Liver (tissue), 9 donors: ENCODE measurements around the gene AMZ1. TPM values are rescaled to one million over a fixed set of nuclear protein-coding genes. Genes with fewer than 3 reads are reported as not detected.

Experiments used
- DNase-seq: peaks from one replicate; pipeline ENCODE4 v3.0.0-alpha.2; 2017; ENCODE audit warnings: low spot score
- H3K27ac ChIP-seq, 2 donors: one replicate each; pipeline ENCODE4 v1.7.0; 2013; ENCODE audit warnings: inconsistent platforms in 2 of 2, low read length in 2 of 2, control low read depth in 1 of 2, low read depth in 1 of 2, mild to moderate bottlenecking in 1 of 2
- H3K27me3 ChIP-seq, 4 donors: one replicate each; pipeline versions ENCODE4 v1.6.1 to v1.7.0; 2013; ENCODE audit warnings: low read length in 3 of 4, inconsistent platforms in 1 of 4, mild to moderate bottlenecking in 1 of 4, moderate library complexity in 1 of 4; ENCODE audit not compliant: control insufficient read depth in 4 of 4, insufficient read depth in 4 of 4
- H3K36me3 ChIP-seq, 4 donors: one replicate each; pipeline versions ENCODE4 v1.6.1 to v1.7.0; 2013; ENCODE audit warnings: low read length in 3 of 4, mild to moderate bottlenecking in 3 of 4, low read depth in 1 of 4, moderate library complexity in 1 of 4; ENCODE audit not compliant: control insufficient read depth in 4 of 4, insufficient read depth in 3 of 4
- H3K4me1 ChIP-seq, 4 donors: one replicate each; pipeline versions ENCODE4 v1.6.1 to v1.7.0; 2013; ENCODE audit warnings: low read length in 3 of 4, mild to moderate bottlenecking in 3 of 4, moderate library complexity in 1 of 4; ENCODE audit not compliant: control insufficient read depth in 4 of 4, insufficient read depth in 4 of 4
- H3K4me3 ChIP-seq, 3 donors: one replicate each; pipeline versions ENCODE4 v1.6.1 to v1.7.0; 2013; ENCODE audit warnings: low read length in 3 of 3, control low read depth in 1 of 3, low read depth in 1 of 3, mild to moderate bottlenecking in 1 of 3
- H3K9ac ChIP-seq, 2 donors: one replicate each; pipeline ENCODE4 v1.7.0; 2013; ENCODE audit warnings: low read length in 2 of 2, mild to moderate bottlenecking in 2 of 2, moderate library complexity in 2 of 2, control low read depth in 1 of 2, low read depth in 1 of 2
- H3K9me3 ChIP-seq, 4 donors: one replicate each; pipeline versions ENCODE4 v1.6.1 to v1.7.0; 2013; ENCODE audit warnings: low read length in 3 of 4; ENCODE audit not compliant: control insufficient read depth in 4 of 4
- EGR1 ChIP-seq, 2 donors: IDR thresholded peaks; 2 replicates each; pipeline ENCODE4 v1.6.1; 2016 to 2018; ENCODE audit warnings: antibody characterized with exemption in 2 of 2, low read depth in 2 of 2
- FOXA1 ChIP-seq: IDR thresholded peaks from 2 replicates; pipeline ENCODE4 v1.6.1; 2016; ENCODE audit warnings: antibody characterized with exemption
- GABPA ChIP-seq, 2 donors: IDR thresholded peaks in 1 of 2; conservative IDR thresholded peaks in 1 of 2; 2 replicates each; pipeline ENCODE4 v1.6.1; 2016; ENCODE audit warnings: antibody characterized with exemption in 2 of 2, mild to moderate bottlenecking in 1 of 2, moderate library complexity in 1 of 2
- HNF4A ChIP-seq, 2 donors: conservative IDR thresholded peaks; 2 replicates each; pipeline ENCODE4 v1.6.1; 2016; ENCODE audit warnings: antibody characterized with exemption in 2 of 2, mild to moderate bottlenecking in 2 of 2
- HNF4G ChIP-seq: IDR thresholded peaks from 2 replicates; pipeline ENCODE4 v1.6.1; 2016; ENCODE audit warnings: antibody characterized with exemption
- JUND ChIP-seq, 2 donors: IDR thresholded peaks; 2 replicates each; pipeline ENCODE4 v1.6.1; 2016; ENCODE audit warnings: antibody characterized with exemption in 2 of 2
- NR2F2 ChIP-seq: IDR thresholded peaks from 2 replicates; pipeline ENCODE4 v1.6.1; 2016; ENCODE audit warnings: antibody characterized with exemption
- RAD21 ChIP-seq, 2 donors: IDR thresholded peaks; 2 replicates each; pipeline ENCODE4 v1.6.1; 2016; ENCODE audit warnings: antibody characterized with exemption in 2 of 2, mild to moderate bottlenecking in 2 of 2
- RXRA ChIP-seq, 2 donors: IDR thresholded peaks; 2 replicates each; pipeline ENCODE4 v1.6.1; 2017 to 2018; ENCODE audit warnings: antibody characterized with exemption in 2 of 2, mild to moderate bottlenecking in 1 of 2
- SP1 ChIP-seq: IDR thresholded peaks from 2 replicates; pipeline ENCODE4 v1.6.1; 2018; ENCODE audit warnings: antibody characterized with exemption, mild to moderate bottlenecking
- TAF1 ChIP-seq: conservative IDR thresholded peaks from 2 replicates; pipeline ENCODE4 v1.6.1; 2016; ENCODE audit warnings: antibody characterized with exemption, mild to moderate bottlenecking
- YY1 ChIP-seq: IDR thresholded peaks from 2 replicates; pipeline ENCODE4 v1.6.1; 2016; ENCODE audit warnings: antibody characterized with exemption, mild to moderate bottlenecking
- WGBS: extraction: QIAGEN DNeasy Blood & Tissue Kit; methylation state at CpG from one replicate; pipeline ENCODE4 v1.1.7; 2013; 5-methylcytosine and 5-hydroxymethylcytosine counted together
- polyA plus RNA-seq, 2 donors: library from polyadenylated mRNA; stranded (reverse) in 1 of 2; unstranded in 1 of 2; fragments of 200-250 nt in 1 of 2; fragments of >200 nt in 1 of 2; fragmentation: Nextera tagmentation in 1 of 2; extraction: Ambion mirVana in 1 of 2; gene quantifications; one replicate each; pipeline versions ENCODE4 v1.2.1 to v1.2.3, GENCODE V29; 2013 to 2015
- total RNA-seq, 2 donors: library from RNA; depleted of rRNA; stranded (reverse); fragments of >200 nt; gene quantifications; one replicate each; pipeline ENCODE4 v1.2.3, GENCODE V29; 2014
- TF ChIP-seq, protein P1 (sequence below): IDR thresholded peaks from 2 replicates; pipeline ENCODE4 v1.6.1; 2016; ENCODE audit warnings: antibody characterized with exemption
- TF ChIP-seq, protein P2 (sequence below): IDR thresholded peaks from 2 replicates; pipeline ENCODE4 v1.6.1; 2016; ENCODE audit warnings: antibody characterized with exemption
- TF ChIP-seq, protein P3 (sequence below): IDR thresholded peaks from 2 replicates; pipeline ENCODE4 v1.6.1; 2016; ENCODE audit warnings: antibody characterized with exemption, mild to moderate bottlenecking
- TF ChIP-seq, protein P4 (sequence below): fragments of 150-350 bp; IDR thresholded peaks from 2 replicates; pipeline ENCODE4 v1.5.1; 2017; ENCODE audit warnings: improper control_type of control experiment, low read depth, low read length; ENCODE audit not compliant: missing input control
- TF ChIP-seq, protein P5 (sequence below): IDR thresholded peaks from 2 replicates; pipeline ENCODE4 v1.6.1; 2016; ENCODE audit warnings: antibody characterized with exemption
- donor health status: healthy.
- donor health status: healthy.
- donor health status: healthy.
- donor health status: healthy.
- donor health status: healthy.

AMZ1 gene
- total and polyA plus RNA-seq, 4 donors: 0.10 to 1.3 (median 1.1) TPM; not detected in 1

DNA sequence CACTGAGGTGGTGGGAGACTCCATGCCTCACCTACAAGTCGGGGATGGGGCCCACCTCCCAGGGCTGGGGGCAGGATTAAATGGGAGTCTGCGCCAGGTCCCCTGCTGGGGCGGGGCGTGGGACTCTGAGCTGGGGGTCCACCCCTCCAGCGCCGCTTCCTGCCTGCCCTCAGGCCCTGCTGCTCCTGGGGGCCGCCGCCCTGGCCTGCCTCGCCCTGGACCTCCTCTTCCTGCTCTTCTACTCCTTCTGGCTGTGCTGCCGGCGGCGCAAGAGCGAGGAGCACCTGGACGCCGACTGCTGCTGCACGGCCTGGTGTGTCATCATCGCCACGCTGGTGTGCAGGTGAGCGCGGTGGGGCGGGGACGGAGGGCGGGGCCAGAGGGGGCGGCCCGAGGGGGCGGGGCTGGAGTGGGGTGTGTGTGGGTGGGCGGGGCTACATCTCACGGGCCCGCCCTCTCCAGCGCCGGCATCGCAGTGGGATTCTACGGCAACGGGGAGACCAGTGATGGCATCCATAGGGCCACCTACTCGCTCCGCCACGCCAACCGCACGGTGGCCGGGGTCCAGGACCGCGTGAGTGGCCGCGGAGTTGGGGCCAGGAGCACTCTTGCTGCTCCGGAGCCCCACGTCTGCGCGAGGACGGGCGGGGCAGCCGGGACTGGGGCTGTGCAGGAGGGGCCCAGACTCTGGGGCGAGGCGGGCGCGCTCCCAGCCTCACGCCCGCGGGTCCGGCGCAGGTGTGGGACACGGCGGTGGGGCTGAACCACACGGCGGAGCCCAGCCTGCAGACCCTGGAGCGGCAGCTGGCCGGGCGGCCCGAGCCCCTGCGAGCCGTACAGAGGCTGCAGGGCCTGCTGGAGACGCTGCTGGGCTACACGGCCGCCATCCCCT is 41.1 kb upstream of the AMZ1 start:
- DNase-seq: no peak
- H3K4me3 ChIP-seq: no peak overlapping the region
- H3K9me3 ChIP-seq: no peaks in the 10 kb centered on the region
- peaks cover 2 to 12% (median 5%) of the 10 kb centered on the region in 4 donors for H3K4me1 ChIP-seq
- TF ChIP-seq RXRA (IDR thresholded peaks at IDR 0.05) (no peak), NR2F2 (no peak), JUND (IDR thresholded peaks at IDR 0.05) (no peak), HNF4G (no peak), GABPA (IDR thresholded peaks at IDR 0.05 in 1 of 2, conservative IDR thresholded peaks at IDR 0.05 in 1 of 2) (no peak), RAD21 (IDR thresholded peaks at IDR 0.05) (no peak), EGR1 (IDR thresholded peaks at IDR 0.05; ENCODE audit: low read depth in 2 of 2) (no peak), FOXA1 (no peak), YY1 (no peak)
- TF ChIP-seq, protein P1, sequence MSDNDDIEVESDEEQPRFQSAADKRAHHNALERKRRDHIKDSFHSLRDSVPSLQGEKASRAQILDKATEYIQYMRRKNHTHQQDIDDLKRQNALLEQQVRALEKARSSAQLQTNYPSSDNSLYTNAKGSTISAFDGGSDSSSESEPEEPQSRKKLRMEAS: no peak
- TF ChIP-seq, protein P2, sequence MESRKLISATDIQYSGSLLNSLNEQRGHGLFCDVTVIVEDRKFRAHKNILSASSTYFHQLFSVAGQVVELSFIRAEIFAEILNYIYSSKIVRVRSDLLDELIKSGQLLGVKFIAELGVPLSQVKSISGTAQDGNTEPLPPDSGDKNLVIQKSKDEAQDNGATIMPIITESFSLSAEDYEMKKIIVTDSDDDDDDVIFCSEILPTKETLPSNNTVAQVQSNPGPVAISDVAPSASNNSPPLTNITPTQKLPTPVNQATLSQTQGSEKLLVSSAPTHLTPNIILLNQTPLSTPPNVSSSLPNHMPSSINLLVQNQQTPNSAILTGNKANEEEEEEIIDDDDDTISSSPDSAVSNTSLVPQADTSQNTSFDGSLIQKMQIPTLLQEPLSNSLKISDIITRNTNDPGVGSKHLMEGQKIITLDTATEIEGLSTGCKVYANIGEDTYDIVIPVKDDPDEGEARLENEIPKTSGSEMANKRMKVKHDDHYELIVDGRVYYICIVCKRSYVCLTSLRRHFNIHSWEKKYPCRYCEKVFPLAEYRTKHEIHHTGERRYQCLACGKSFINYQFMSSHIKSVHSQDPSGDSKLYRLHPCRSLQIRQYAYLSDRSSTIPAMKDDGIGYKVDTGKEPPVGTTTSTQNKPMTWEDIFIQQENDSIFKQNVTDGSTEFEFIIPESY: no peak
- TF ChIP-seq, protein P3, sequence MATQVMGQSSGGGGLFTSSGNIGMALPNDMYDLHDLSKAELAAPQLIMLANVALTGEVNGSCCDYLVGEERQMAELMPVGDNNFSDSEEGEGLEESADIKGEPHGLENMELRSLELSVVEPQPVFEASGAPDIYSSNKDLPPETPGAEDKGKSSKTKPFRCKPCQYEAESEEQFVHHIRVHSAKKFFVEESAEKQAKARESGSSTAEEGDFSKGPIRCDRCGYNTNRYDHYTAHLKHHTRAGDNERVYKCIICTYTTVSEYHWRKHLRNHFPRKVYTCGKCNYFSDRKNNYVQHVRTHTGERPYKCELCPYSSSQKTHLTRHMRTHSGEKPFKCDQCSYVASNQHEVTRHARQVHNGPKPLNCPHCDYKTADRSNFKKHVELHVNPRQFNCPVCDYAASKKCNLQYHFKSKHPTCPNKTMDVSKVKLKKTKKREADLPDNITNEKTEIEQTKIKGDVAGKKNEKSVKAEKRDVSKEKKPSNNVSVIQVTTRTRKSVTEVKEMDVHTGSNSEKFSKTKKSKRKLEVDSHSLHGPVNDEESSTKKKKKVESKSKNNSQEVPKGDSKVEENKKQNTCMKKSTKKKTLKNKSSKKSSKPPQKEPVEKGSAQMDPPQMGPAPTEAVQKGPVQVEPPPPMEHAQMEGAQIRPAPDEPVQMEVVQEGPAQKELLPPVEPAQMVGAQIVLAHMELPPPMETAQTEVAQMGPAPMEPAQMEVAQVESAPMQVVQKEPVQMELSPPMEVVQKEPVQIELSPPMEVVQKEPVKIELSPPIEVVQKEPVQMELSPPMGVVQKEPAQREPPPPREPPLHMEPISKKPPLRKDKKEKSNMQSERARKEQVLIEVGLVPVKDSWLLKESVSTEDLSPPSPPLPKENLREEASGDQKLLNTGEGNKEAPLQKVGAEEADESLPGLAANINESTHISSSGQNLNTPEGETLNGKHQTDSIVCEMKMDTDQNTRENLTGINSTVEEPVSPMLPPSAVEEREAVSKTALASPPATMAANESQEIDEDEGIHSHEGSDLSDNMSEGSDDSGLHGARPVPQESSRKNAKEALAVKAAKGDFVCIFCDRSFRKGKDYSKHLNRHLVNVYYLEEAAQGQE: no peak
- TF ChIP-seq, protein P4, sequence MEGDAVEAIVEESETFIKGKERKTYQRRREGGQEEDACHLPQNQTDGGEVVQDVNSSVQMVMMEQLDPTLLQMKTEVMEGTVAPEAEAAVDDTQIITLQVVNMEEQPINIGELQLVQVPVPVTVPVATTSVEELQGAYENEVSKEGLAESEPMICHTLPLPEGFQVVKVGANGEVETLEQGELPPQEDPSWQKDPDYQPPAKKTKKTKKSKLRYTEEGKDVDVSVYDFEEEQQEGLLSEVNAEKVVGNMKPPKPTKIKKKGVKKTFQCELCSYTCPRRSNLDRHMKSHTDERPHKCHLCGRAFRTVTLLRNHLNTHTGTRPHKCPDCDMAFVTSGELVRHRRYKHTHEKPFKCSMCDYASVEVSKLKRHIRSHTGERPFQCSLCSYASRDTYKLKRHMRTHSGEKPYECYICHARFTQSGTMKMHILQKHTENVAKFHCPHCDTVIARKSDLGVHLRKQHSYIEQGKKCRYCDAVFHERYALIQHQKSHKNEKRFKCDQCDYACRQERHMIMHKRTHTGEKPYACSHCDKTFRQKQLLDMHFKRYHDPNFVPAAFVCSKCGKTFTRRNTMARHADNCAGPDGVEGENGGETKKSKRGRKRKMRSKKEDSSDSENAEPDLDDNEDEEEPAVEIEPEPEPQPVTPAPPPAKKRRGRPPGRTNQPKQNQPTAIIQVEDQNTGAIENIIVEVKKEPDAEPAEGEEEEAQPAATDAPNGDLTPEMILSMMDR: no peak
- WGBS: 91% methylated on average over 73 of the region's 73 CpGs
- no peaks in the 10 kb centered on the region for H3K27me3 ChIP-seq
- peaks cover 0 to 13% (median 6%) of the 10 kb centered on the region in 4 donors for H3K36me3 ChIP-seq
- no peak overlapping the region for H3K27ac ChIP-seq
- H3K9ac ChIP-seq: no peak overlapping the region

DNA sequence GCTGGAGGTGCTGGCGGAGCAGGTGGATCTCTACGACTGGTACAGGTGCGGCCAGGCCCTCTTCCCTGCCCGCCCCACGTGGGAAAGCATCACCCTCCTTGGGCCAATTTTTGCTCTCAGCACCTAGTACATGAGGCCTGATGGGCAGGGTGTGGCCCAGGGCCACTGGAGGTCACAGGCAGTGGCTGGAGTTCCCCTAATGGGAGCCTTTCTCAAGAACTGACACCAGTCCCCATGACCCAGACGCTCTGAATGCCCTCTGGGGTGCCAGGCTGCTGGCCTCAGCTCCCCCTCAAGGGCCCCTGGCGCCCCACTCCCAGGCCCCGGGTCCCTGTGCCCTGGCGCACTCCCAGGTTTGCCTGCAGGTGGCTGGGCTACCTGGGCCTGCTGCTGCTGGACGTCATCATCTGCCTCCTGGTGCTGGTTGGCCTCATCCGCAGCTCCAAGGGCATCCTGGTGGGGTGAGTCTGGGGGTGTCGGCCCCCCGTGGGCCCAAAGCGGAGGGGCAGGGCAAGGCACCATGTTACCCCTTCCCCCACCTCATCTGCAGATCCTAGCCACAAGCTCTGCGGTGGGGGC is 40.3 kb upstream of the AMZ1 start:
- Histone ChIP-seq H3K27me3 (no peaks in the 10 kb centered on the region), H3K4me1 (peaks cover 0 to 12% (median 4%) of the 10 kb centered on the region in 4 donors), H3K9ac (no peak overlapping the region), H3K4me3 (no peak overlapping the region), H3K36me3 (peaks cover 0 to 16% (median 8%) of the 10 kb centered on the region in 4 donors), H3K9me3 (no peaks in the 10 kb centered on the region), H3K27ac (no peak overlapping the region)
- DNase-seq: no peak
- 93% methylated on average over 15 of the region's 15 CpGs for whole genome bisulfite sequencing
- TF ChIP-seq JUND (IDR thresholded peaks at IDR 0.05) (no peak), RXRA (IDR thresholded peaks at IDR 0.05) (no peak), YY1 (no peak), GABPA (IDR thresholded peaks at IDR 0.05 in 1 of 2, conservative IDR thresholded peaks at IDR 0.05 in 1 of 2) (no peak), HNF4G (no peak), HNF4A (conservative IDR thresholded peaks at IDR 0.05) (no peak), EGR1 (IDR thresholded peaks at IDR 0.05; ENCODE audit: low read depth in 2 of 2) (no peak), SP1 (no peak), TAF1 (no peak), FOXA1 (no peak)
- TF ChIP-seq, protein P2: no peak
- TF ChIP-seq, protein P5, sequence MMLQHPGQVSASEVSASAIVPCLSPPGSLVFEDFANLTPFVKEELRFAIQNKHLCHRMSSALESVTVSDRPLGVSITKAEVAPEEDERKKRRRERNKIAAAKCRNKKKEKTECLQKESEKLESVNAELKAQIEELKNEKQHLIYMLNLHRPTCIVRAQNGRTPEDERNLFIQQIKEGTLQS: no peak
- TF ChIP-seq, protein P1: no peak
